Dendritic cell treated with granulocyte-macrophage colony-stimulating factor and Interleukin-4, amounts not matched to agents 40 ng/mL and 50 ng/mL, for 4 days (primary cell): Measurements from ENCODE around the gene MAST4.

Experiments
- H3K27ac Mint-ChIP-seq: one replicate; pipeline ENCODE4 v1.8.0; 2022; ENCODE audit warnings: mild to moderate bottlenecking, mixed read lengths
- H3K27me3 Mint-ChIP-seq: one replicate; pipeline ENCODE4 v1.8.0; 2022; ENCODE audit warnings: mild to moderate bottlenecking, mixed read lengths
- H3K36me3 Mint-ChIP-seq: one replicate; pipeline ENCODE4 v1.8.0; 2022; ENCODE audit warnings: low read depth, mixed read lengths
- H3K4me1 Mint-ChIP-seq: one replicate; pipeline ENCODE4 v1.8.0; 2022; ENCODE audit warnings: low read depth, mixed read lengths
- H3K4me3 Mint-ChIP-seq: one replicate; pipeline ENCODE4 v1.8.0; 2022; ENCODE audit warnings: mild to moderate bottlenecking, moderate library complexity, mixed read lengths
- H3K9me3 Mint-ChIP-seq: one replicate; pipeline ENCODE4 v1.8.0; 2022; ENCODE audit warnings: mixed read lengths
- intact Hi-C: fragments of 100-400 bp; cut with micrococcal nuclease; formaldehyde crosslinking; loops from one replicate; pipeline ENCODE4 v1.15.0; 2022

MAST4 gene

GRCh38 chr5:66595756-66596635 is at the start of gene MAST4:
TSS of gene MAST4 (plus strand) at chr5:66596393. CDS start at chr5:66596656, 263 bp downstream.
- H3K4me3 Mint-ChIP-seq, result peak within 1 kb of the TSS; percentile 79
- peaks cover 73% of the 10 kb centered on the region for H3K27me3 Mint-ChIP-seq
- no peaks in the 10 kb centered on the region for H3K9me3 Mint-ChIP-seq
- intact Hi-C loops, result loop anchor here (10.0 kb wide), 1 partner anchor 139 kb away; no protein-coding TSS in a partner anchor
- H3K36me3 Mint-ChIP-seq, result no peaks in the 10 kb centered on the region
- H3K4me1 Mint-ChIP-seq, result peaks cover 17% of the 10 kb centered on the region
- no peak within 1 kb of the TSS for H3K27ac Mint-ChIP-seq

DNA sequence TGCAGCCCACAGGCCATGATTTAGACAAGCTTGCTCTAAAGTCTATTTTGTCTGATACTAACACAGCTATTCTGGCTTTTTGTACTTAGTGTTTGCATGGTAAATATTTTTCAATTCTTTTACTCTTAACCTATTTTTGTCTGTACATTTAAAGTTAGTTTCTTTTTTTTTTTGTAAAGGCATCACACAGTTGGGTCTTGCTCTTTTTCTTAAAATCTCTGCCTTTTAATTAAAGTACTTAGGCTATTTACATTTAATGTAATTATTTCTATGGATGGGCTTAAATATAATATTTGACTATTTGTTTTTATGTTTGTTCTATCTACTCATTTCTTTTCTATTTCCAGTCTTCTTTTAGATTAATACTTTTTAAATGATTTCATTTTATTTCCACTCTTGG is 49.7 kb upstream of the MAST4 start:
- intact Hi-C loops, result no loop called here
- H3K4me3 Mint-ChIP-seq, result no peak overlapping the region
- no peak overlapping the region for H3K27ac Mint-ChIP-seq
- H3K4me1 Mint-ChIP-seq, result no peaks in the 10 kb centered on the region
- H3K9me3 Mint-ChIP-seq, result peaks cover 14% of the 10 kb centered on the region
- H3K27me3 Mint-ChIP-seq, result no peaks in the 10 kb centered on the region
- H3K36me3 Mint-ChIP-seq, result no peaks in the 10 kb centered on the region

- Mint-ChIP-seq H3K27me3 (no peaks in the 10 kb centered on the region), H3K9me3 (peaks cover 14% of the 10 kb centered on the region), H3K4me3 (no peak overlapping the region), H3K27ac (no peak overlapping the region), H3K36me3 (no peaks in the 10 kb centered on the region), H3K4me1 (peaks cover 5% of the 10 kb centered on the region)
- intact Hi-C loops, result no loop called here
Observed at GRCh38 chr5:66551338-66551737, 44.9 kb upstream of the MAST4 start.

- H3K36me3 Mint-ChIP-seq, result no peaks in the 10 kb centered on the region
- intact Hi-C loops, result no loop called here
- H3K9me3 Mint-ChIP-seq, result peaks cover 14% of the 10 kb centered on the region
- H3K4me1 Mint-ChIP-seq, result peaks cover 5% of the 10 kb centered on the region
- no peak overlapping the region for H3K4me3 Mint-ChIP-seq
- H3K27ac Mint-ChIP-seq, result no peak overlapping the region
- H3K27me3 Mint-ChIP-seq, result no peaks in the 10 kb centered on the region
Observed at GRCh38 chr5:66551945-66552344, 44.2 kb upstream of the MAST4 start.

DNA sequence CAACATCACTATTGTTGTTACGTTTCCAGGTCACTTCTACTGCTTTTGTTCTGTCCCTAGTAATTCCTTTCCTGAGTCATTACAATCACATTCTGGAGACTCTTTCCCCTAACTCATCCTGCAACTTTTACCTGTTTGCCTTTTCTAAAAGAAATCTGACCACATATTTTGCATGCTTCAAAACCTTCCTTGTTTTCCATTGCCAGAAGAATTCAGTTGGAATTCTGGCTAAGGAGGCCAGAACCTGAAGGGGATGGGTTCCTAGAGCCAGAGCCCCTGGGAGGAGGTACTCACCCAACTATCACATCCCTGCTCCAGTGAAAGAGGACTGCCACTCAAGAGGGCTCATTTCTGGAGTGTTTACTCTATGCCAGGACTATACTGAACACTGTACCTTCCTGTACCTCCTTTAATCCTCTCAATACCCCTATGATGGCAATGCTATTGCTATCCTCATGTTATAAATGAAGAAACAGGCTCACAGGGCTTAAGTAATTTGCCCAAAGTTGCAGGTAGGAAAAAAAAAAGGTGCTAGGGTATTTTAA is 42.8 kb upstream of the MAST4 start:
- Mint-ChIP-seq H3K4me3 (no peak overlapping the region), H3K4me1 (peaks cover 5% of the 10 kb centered on the region), H3K36me3 (no peaks in the 10 kb centered on the region), H3K27ac (no peak overlapping the region), H3K27me3 (no peaks in the 10 kb centered on the region), H3K9me3 (peaks cover 12% of the 10 kb centered on the region)
- intact Hi-C loops, result no loop called here

- peaks cover 6% of the 10 kb centered on the region for H3K9me3 Mint-ChIP-seq
- intact Hi-C loops, result no loop called here
- no peak overlapping the region for H3K4me3 Mint-ChIP-seq
- H3K36me3 Mint-ChIP-seq, result no peaks in the 10 kb centered on the region
- H3K27me3 Mint-ChIP-seq, result no peaks in the 10 kb centered on the region
- peaks cover 5% of the 10 kb centered on the region for H3K4me1 Mint-ChIP-seq
- H3K27ac Mint-ChIP-seq, result no peak overlapping the region
Observed at GRCh38 chr5:66553916-66554575, 42.1 kb upstream of the MAST4 start.

DNA sequence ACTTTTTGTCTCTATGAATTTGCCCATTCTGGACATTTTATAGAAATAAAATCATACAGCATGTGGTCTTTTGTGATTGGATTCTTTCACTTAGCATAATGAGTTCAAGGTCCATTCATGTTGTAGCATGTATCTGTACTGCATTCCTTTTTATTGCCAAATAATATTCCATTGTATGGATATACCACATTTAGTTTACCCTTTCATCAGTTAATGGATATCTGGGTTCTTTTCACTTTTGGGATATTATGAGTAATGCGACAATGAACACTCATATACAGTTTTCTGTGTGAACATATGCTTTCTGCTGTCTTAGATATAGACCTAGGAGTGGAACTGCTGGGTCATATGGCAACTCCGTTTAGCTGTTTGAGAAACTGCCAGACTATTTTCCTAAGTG is 41.3 kb upstream of the MAST4 start:
- H3K36me3 Mint-ChIP-seq, result no peaks in the 10 kb centered on the region
- H3K9me3 Mint-ChIP-seq, result no peaks in the 10 kb centered on the region
- intact Hi-C loops, result no loop called here
- no peaks in the 10 kb centered on the region for H3K27me3 Mint-ChIP-seq
- H3K27ac Mint-ChIP-seq, result no peak overlapping the region
- peaks cover 5% of the 10 kb centered on the region for H3K4me1 Mint-ChIP-seq
- no peak overlapping the region for H3K4me3 Mint-ChIP-seq

DNA sequence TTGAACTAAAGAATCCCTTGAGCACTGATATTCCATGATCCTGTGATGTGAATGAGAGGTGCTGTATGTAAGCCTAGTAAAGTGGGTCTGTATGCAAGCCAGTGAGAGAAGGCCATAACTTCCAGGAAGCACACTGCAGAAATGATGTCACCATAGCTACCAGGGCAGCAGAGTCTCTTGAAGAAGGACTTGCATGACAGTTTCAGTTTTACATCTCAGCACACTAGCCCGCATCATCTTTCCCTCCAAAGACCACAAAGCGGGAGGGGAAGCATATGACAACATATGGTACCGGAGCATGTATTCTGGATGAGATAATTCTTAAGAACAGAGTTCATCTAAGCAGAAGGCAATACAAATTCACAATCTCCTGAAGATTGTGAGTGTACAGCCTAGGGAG is 37.6 kb upstream of the MAST4 start:
- Mint-ChIP-seq H3K27ac (no peak overlapping the region), H3K36me3 (no peaks in the 10 kb centered on the region), H3K9me3 (no peaks in the 10 kb centered on the region), H3K27me3 (no peaks in the 10 kb centered on the region), H3K4me3 (no peak overlapping the region), H3K4me1 (peaks cover 5% of the 10 kb centered on the region)
- intact Hi-C loops, result no loop called here

DNA sequence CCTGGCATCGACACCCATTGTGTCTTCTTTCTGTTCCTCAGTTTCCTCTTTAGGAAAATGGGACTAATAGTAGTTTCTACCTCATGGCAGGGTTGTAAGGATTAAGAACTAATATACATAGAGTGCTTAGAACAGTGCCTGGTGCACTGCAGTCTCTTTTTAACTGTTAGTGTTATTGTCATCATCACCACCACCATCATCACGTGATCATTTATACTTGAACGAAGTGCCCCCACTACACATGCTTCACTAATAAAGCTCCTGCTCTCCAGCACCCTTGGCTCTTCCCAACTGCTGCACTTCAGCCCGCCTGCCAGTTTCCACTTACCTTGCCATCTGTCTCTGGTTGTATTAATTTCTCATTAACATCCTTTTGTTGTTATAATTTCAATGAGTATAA is 35.8 kb upstream of the MAST4 start:
- no peak overlapping the region for H3K4me3 Mint-ChIP-seq
- H3K9me3 Mint-ChIP-seq, result no peaks in the 10 kb centered on the region
- intact Hi-C loops, result no loop called here
- H3K36me3 Mint-ChIP-seq, result no peaks in the 10 kb centered on the region
- H3K27ac Mint-ChIP-seq, result no peak overlapping the region
- no peaks in the 10 kb centered on the region for H3K27me3 Mint-ChIP-seq
- no peaks in the 10 kb centered on the region for H3K4me1 Mint-ChIP-seq

- no peak overlapping the region for H3K4me3 Mint-ChIP-seq
- H3K36me3 Mint-ChIP-seq, result no peaks in the 10 kb centered on the region
- no peak overlapping the region for H3K27ac Mint-ChIP-seq
- intact Hi-C loops, result no loop called here
- no peaks in the 10 kb centered on the region for H3K9me3 Mint-ChIP-seq
- H3K4me1 Mint-ChIP-seq, result no peaks in the 10 kb centered on the region
- H3K27me3 Mint-ChIP-seq, result no peaks in the 10 kb centered on the region
Observed at GRCh38 chr5:66561256-66561990, 34.8 kb upstream of the MAST4 start.

DNA sequence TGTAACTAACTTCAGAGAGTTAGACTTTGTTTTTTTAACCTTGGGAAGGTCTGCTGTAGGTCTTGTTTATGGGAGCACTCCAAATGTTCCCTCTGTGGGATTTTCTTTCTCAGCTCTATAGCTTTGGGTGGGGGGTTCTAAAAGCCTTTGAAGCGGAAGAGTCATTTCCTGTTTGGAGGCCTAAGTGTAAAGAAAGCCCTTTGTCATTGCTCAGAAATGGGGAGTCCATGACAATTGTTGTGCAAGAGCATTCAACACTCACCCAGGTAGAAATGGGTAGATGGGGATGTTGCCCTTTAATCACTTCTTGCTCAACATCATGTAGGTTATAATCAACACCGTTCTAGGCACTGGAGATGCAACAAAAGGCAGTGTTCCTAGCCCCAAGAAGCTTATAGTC is 30.3 kb upstream of the MAST4 start:
- H3K27me3 Mint-ChIP-seq, result no peaks in the 10 kb centered on the region
- H3K4me1 Mint-ChIP-seq, result no peaks in the 10 kb centered on the region
- H3K27ac Mint-ChIP-seq, result no peak overlapping the region
- intact Hi-C loops, result no loop called here
- no peaks in the 10 kb centered on the region for H3K9me3 Mint-ChIP-seq
- no peak overlapping the region for H3K4me3 Mint-ChIP-seq
- no peaks in the 10 kb centered on the region for H3K36me3 Mint-ChIP-seq

GRCh38 chr5:66567474-66567873 is 28.7 kb upstream of the MAST4 start:
- Mint-ChIP-seq H3K4me3 (no peak overlapping the region), H3K27me3 (no peaks in the 10 kb centered on the region), H3K27ac (no peak overlapping the region), H3K9me3 (no peaks in the 10 kb centered on the region), H3K36me3 (no peaks in the 10 kb centered on the region), H3K4me1 (no peaks in the 10 kb centered on the region)
- intact Hi-C loops, result no loop called here

DNA sequence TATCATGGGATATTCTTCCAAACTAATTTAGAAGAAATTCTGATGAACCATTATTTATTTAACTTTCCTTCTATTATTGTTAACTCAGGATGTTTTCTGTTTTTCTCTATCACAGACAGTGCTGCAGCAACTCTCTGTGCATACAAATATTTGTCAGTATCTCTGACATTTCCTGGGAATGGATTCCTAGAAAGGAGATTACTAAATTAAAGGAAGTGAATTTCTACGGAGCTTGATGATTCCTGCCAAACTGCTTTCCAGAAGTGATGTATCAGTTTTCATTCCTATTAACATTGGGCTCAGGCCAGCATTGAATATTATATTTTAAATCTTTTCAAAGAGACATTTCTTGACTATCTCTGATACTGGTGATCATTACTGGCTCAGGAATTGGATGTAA is 26.0 kb upstream of the MAST4 start:
- no peaks in the 10 kb centered on the region for H3K4me1 Mint-ChIP-seq
- H3K36me3 Mint-ChIP-seq, result no peaks in the 10 kb centered on the region
- H3K27me3 Mint-ChIP-seq, result no peaks in the 10 kb centered on the region
- H3K27ac Mint-ChIP-seq, result no peak overlapping the region
- H3K4me3 Mint-ChIP-seq, result no peak overlapping the region
- intact Hi-C loops, result no loop called here
- no peaks in the 10 kb centered on the region for H3K9me3 Mint-ChIP-seq

DNA sequence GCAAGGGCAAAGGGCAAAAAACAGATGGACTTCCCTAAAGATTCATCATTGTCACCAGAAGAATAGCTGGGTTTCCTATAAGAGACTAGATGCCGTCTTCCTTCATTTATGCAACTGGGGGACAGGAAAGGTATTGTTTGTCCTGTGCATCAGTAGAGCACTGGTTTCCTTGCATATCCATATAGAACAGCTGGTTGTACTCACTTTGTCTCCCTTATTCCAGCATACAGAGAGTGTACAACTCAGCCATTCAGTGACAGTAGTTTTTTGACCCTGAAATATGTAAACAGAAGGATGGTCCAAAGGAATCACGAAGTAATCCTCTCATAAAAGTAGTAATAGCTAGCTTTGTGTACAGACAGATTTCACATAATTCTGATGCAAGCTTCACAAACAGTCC is 22.5 kb upstream of the MAST4 start:
- H3K36me3 Mint-ChIP-seq, result no peaks in the 10 kb centered on the region
- no peak overlapping the region for H3K27ac Mint-ChIP-seq
- no peaks in the 10 kb centered on the region for H3K9me3 Mint-ChIP-seq
- H3K27me3 Mint-ChIP-seq, result peaks cover 4% of the 10 kb centered on the region
- H3K4me3 Mint-ChIP-seq, result no peak overlapping the region
- no peaks in the 10 kb centered on the region for H3K4me1 Mint-ChIP-seq
- intact Hi-C loops, result no loop called here
